Liver (tissue), 9 donors: Measurements from ENCODE around the gene SYT15. TPM values are rescaled to one million over a fixed set of nuclear protein-coding genes. Genes with fewer than 3 reads are reported as not detected.
A peak's percentile ranks its signal among the peaks of the same experiment; 100 is the strongest.
"Not testable (repeated sequence)": the region's sequence is repeated elsewhere in the genome, so short reads cannot be mapped to it uniquely, and the experiment has no call there.

ENCODE experiments used
- DNase-seq: peaks from one replicate; pipeline ENCODE4 v3.0.0-alpha.2; 2017; ENCODE audit warnings: low spot score
- H3K27ac ChIP-seq, 2 donors: one replicate each; pipeline ENCODE4 v1.7.0; 2013; ENCODE audit warnings: inconsistent platforms in 2 of 2, low read length in 2 of 2, control low read depth in 1 of 2, low read depth in 1 of 2, mild to moderate bottlenecking in 1 of 2
- H3K27me3 ChIP-seq, 4 donors: one replicate each; pipeline versions ENCODE4 v1.6.1 to v1.7.0; 2013; ENCODE audit warnings: low read length in 3 of 4, inconsistent platforms in 1 of 4, mild to moderate bottlenecking in 1 of 4, moderate library complexity in 1 of 4; ENCODE audit not compliant: control insufficient read depth in 4 of 4, insufficient read depth in 4 of 4
- H3K36me3 ChIP-seq, 4 donors: one replicate each; pipeline versions ENCODE4 v1.6.1 to v1.7.0; 2013; ENCODE audit warnings: low read length in 3 of 4, mild to moderate bottlenecking in 3 of 4, low read depth in 1 of 4, moderate library complexity in 1 of 4; ENCODE audit not compliant: control insufficient read depth in 4 of 4, insufficient read depth in 3 of 4
- H3K4me1 ChIP-seq, 4 donors: one replicate each; pipeline versions ENCODE4 v1.6.1 to v1.7.0; 2013; ENCODE audit warnings: low read length in 3 of 4, mild to moderate bottlenecking in 3 of 4, moderate library complexity in 1 of 4; ENCODE audit not compliant: control insufficient read depth in 4 of 4, insufficient read depth in 4 of 4
- H3K4me3 ChIP-seq, 3 donors: one replicate each; pipeline versions ENCODE4 v1.6.1 to v1.7.0; 2013; ENCODE audit warnings: low read length in 3 of 3, control low read depth in 1 of 3, low read depth in 1 of 3, mild to moderate bottlenecking in 1 of 3
- H3K9ac ChIP-seq, 2 donors: one replicate each; pipeline ENCODE4 v1.7.0; 2013; ENCODE audit warnings: low read length in 2 of 2, mild to moderate bottlenecking in 2 of 2, moderate library complexity in 2 of 2, control low read depth in 1 of 2, low read depth in 1 of 2
- H3K9me3 ChIP-seq, 4 donors: one replicate each; pipeline versions ENCODE4 v1.6.1 to v1.7.0; 2013; ENCODE audit warnings: low read length in 3 of 4; ENCODE audit not compliant: control insufficient read depth in 4 of 4
- WGBS: extraction: QIAGEN DNeasy Blood & Tissue Kit; methylation state at CpG from one replicate; pipeline ENCODE4 v1.1.7; 2013; 5-methylcytosine and 5-hydroxymethylcytosine counted together
- polyA plus RNA-seq, 2 donors: library from polyadenylated mRNA; stranded (reverse) in 1 of 2; unstranded in 1 of 2; fragments of 200-250 nt in 1 of 2; fragments of >200 nt in 1 of 2; fragmentation: Nextera tagmentation in 1 of 2; extraction: Ambion mirVana in 1 of 2; gene quantifications; one replicate each; pipeline versions ENCODE4 v1.2.1 to v1.2.3, GENCODE V29; 2013 to 2015
- total RNA-seq, 2 donors: library from RNA; depleted of rRNA; stranded (reverse); fragments of >200 nt; gene quantifications; one replicate each; pipeline ENCODE4 v1.2.3, GENCODE V29; 2014
- donor health status: healthy.
- donor health status: healthy.
- donor health status: healthy.
- donor health status: healthy.
- donor health status: healthy.

The SYT15 gene
- total and polyA plus RNA-seq, 4 donors = 0.35 to 1.8 (median 0.78) TPM

- not testable (repeated sequence) for H3K9ac ChIP-seq, H3K4me3 ChIP-seq, DNase-seq, H3K4me1 ChIP-seq, H3K27me3 ChIP-seq, H3K9me3 ChIP-seq, H3K27ac ChIP-seq, H3K36me3 ChIP-seq
- no CpG with 5 or more reads among the region's 3 CpGs for WGBS
These were observed 9.3 kb downstream of the SYT15 start for GRCh38 chr10:46588221-46588620.

- no CpG with 5 or more reads among the region's 3 CpGs for WGBS
- H3K4me3 ChIP-seq, H3K4me1 ChIP-seq, H3K27me3 ChIP-seq, H3K9ac ChIP-seq, H3K36me3 ChIP-seq, H3K9me3 ChIP-seq, DNase-seq, H3K27ac ChIP-seq: not testable (repeated sequence)
These were observed 10.7 kb downstream of the SYT15 start for GRCh38 chr10:46589589-46589988.

- H3K9me3 ChIP-seq, H3K27ac ChIP-seq, H3K36me3 ChIP-seq, H3K4me3 ChIP-seq, H3K4me1 ChIP-seq, H3K27me3 ChIP-seq, H3K9ac ChIP-seq, DNase-seq: not testable (repeated sequence)
- no CpG with 5 or more reads among the region's 8 CpGs for WGBS
These were observed 12.1 kb downstream of the SYT15 start for GRCh38 chr10:46591053-46591452.

- H3K36me3 ChIP-seq, H3K4me3 ChIP-seq, H3K4me1 ChIP-seq, H3K27ac ChIP-seq, H3K9ac ChIP-seq, DNase-seq, H3K9me3 ChIP-seq, H3K27me3 ChIP-seq: not testable (repeated sequence)
- 97% methylated on average over 13 of the region's 13 CpGs for WGBS
These were observed 14.4 kb downstream of the SYT15 start for GRCh38 chr10:46593307-46593706.

- not testable (repeated sequence) for H3K9ac ChIP-seq, H3K4me1 ChIP-seq
These were observed 15.6 kb downstream of the SYT15 start for GRCh38 chr10:46594453-46595063.

GRCh38 chr10:46596570-46596969 lies 17.6 kb downstream of the SYT15 start:
- H3K9ac ChIP-seq, H3K4me3 ChIP-seq, DNase-seq, H3K36me3 ChIP-seq, H3K27me3 ChIP-seq, H3K9me3 ChIP-seq, H3K4me1 ChIP-seq: not testable (repeated sequence)
- H3K27ac ChIP-seq = peak overlapping the region in 1 of 2 donors; percentile 46
- 33% methylated on average over 2 of the region's 4 CpGs for WGBS

More at GRCh38 chr10:46594453-46595063, 15.6 kb downstream of the SYT15 start:
- not testable (repeated sequence) for H3K27ac ChIP-seq, H3K36me3 ChIP-seq, H3K4me3 ChIP-seq, H3K9me3 ChIP-seq, DNase-seq, H3K27me3 ChIP-seq
- WGBS = 48% methylated on average over 5 of the region's 6 CpGs

- H3K36me3 ChIP-seq, H3K4me1 ChIP-seq, H3K9me3 ChIP-seq, H3K27me3 ChIP-seq, DNase-seq, H3K9ac ChIP-seq: not testable (repeated sequence)
- WGBS = 1% methylated on average over 9 of the region's 44 CpGs
- Histone ChIP-seq H3K27ac (peak overlapping the region in 1 of 2 donors; percentile 20), H3K4me3 (peak overlapping the region in 1 of 3 donors; percentile 40)
These were observed 18.8 kb downstream of the SYT15 start for GRCh38 chr10:46597616-46598246.

- not testable (repeated sequence) for H3K27me3 ChIP-seq, H3K4me3 ChIP-seq, H3K36me3 ChIP-seq, DNase-seq, H3K27ac ChIP-seq, H3K9ac ChIP-seq, H3K9me3 ChIP-seq, H3K4me1 ChIP-seq
- 25% methylated on average over 1 of the region's 1 CpG for WGBS
These were observed 21.6 kb downstream of the SYT15 start for GRCh38 chr10:46600516-46600915.
